NCI-H1436 treated with DMSO at 0.1 percent for 48 hours (cell line): Measurements from ENCODE around the gene LASP1.

Experiments
- DNase-seq: peaks from one replicate; lab custom pipeline; 2025; lab: John Stamatoyannopoulos, UW

The LASP1 gene

GRCh38 chr17:38886643-38887010 is 16.8 kb downstream of the LASP1 start:
- DNase-seq, result no peak

GRCh38 chr17:38888842-38889241 is 19.0 kb downstream of the LASP1 start:
- no peak for DNase-seq

- no peak for DNase-seq
Measured at GRCh38 chr17:38889745-38890409, 20.0 kb downstream of the LASP1 start.

DNA sequence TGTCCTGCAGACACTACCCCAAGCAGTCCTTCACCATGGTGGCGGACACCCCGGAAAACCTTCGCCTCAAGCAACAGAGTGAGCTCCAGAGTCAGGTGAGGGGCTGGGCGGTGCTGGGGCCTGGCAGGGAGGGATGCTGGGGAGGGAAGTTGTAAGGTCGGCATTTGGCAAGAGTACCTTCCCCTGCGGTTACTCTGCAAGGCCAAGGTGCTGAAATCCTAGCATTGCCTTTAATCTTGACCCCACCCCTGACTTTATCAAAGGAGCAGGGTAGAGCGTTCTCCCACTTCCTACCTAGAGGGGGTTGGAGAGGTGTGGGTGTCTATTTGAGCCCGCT is 20.5 kb downstream of the LASP1 start:
- no peak for DNase-seq

DNA sequence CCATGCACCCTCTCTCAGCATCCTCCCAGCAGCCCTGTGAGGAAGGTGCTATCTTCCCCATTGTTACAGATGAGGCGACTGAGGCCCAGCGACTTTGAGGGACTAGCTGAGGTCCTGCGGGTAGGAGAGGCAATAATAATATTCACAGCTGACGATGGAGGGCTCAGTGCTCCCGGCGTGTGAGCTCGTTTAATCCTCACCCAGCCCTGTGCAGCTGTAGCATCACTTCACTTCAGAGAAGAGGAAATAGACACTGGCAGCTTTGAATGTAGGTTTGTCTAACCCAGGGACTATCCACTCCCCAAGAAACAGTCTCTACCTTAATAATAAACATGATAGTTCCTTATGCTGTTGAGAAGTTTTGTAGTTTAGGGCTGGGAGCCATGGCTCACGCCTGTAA is 21.6 kb downstream of the LASP1 start:
- DNase-seq, result no peak

GRCh38 chr17:38892083-38892482 is 22.2 kb downstream of the LASP1 start:
- DNase-seq, result no peak

GRCh38 chr17:38892620-38893019 is 22.8 kb downstream of the LASP1 start:
- no peak for DNase-seq

DNA sequence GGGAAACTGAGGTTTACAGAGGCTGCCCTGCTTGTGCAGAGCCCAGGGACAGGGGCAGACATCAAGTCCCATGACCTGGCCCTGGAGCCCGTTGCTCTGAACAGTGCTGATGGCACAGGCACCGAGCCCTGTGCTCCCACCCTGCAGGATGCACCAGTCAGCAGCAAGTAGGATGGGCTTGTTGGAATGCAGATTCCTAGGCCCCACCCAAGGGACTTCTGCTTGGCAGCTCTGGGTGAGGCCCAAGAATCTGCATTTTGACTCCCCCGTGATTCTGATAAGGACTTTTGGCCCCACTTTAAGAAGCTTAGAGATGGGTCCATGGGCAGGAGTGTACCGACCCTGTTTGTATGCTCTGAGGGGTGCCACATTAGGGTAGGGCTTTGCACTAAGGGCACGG is 23.3 kb downstream of the LASP1 start:
- no peak for DNase-seq

- DNase-seq, result no peak
Measured at GRCh38 chr17:38893607-38894006, 23.7 kb downstream of the LASP1 start.

- DNase-seq, result no peak
Measured at GRCh38 chr17:38894276-38894675, 24.4 kb downstream of the LASP1 start.

DNA sequence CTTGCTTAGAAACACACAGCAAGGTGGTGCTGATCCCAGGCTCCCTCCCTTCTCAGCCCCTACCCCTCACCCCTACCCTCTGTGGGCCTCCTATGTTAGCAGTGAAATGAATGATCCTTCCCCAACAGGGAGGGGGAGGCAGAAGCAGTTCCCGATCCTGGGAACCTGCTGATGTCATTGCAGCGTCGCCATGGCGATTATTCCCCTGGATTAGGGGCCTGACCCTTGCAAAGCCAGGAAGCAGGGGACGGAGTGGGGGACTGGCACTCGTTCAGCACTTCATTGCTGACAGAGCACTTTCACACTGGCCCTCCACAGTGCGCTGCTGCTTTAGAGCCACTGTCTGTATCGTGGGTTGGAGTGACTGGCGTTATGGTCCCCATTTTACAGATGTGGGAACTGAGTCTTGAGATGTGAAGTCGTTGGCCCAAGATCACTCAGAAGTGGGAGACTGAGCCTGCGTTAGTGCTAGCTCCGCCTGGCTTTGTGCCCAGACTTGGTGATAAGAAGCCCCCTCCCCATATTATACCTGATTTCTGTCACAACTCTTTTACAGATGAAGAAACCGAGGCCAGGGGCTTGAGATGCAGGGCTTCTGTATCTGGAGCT is 26.6 kb downstream of the LASP1 start:
- DNase-seq, result no peak

GRCh38 chr17:38897176-38897575 is 27.3 kb downstream of the LASP1 start:
- no peak for DNase-seq

GRCh38 chr17:38897671-38898290 is 27.9 kb downstream of the LASP1 start:
- no peak for DNase-seq

DNA sequence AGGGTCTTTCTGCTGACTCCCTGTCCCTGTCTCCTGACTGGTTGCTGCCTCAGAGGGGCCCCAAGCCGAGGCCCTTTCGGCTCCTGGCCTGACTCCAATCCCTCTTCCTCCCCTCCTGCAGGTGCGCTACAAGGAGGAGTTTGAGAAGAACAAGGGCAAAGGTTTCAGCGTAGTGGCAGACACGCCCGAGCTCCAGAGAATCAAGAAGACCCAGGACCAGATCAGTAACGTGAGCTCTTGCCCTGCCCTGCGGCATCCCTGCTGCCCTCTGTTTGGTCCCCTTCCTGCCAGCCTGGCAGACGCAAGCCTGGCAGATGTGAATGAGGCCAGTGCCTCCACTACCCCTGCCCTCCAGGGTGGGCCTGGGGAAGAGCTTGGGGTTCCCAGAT is 28.4 kb downstream of the LASP1 start:
- no peak for DNase-seq

- DNase-seq, result no peak
Measured at GRCh38 chr17:38898812-38899348, 29.0 kb downstream of the LASP1 start.

DNA sequence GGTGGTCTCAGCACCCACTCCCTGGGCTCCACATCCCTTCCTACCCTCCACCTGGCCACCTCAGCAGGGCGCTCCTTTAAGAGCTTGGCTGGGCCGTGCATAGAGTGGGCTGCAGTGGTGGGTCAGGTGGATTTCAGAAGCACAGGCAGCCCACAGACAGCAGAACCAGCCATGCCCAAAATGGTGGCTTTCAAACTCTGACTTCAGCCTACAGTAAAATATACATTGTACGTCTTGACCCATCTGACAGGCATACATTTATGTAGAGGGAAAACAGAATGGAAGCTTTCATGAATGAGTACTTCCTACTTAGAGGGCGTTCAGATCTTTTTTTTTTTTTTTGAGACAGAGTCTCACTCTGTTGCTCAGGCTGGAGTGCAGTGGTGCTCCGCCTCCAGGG is 29.6 kb downstream of the LASP1 start:
- no peak for DNase-seq

- DNase-seq, result no peak
Measured at GRCh38 chr17:38900978-38901656, 31.3 kb downstream of the LASP1 start.

DNA sequence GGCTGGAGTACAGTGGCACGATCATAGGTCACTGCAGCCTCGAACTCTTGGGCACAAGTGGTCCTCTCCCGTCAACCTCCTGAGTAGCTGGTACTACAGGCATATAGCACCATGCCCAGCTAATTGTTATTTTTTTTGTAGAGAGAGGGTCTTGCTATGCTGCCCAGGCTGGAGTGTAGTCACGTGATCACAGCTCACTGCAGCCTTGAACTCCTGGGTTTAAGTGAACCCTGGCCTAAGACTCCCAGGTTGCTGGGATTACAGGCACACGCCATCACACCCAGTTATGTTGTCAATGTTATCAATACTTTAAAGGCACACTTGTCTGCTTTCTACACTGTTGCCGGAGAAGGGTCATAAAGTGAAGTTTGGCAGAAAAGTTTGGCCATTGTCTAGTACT is 33.5 kb downstream of the LASP1 start:
- no peak for DNase-seq

- DNase-seq, result no peak
Measured at GRCh38 chr17:38904892-38905291, 35.0 kb downstream of the LASP1 start.

DNA sequence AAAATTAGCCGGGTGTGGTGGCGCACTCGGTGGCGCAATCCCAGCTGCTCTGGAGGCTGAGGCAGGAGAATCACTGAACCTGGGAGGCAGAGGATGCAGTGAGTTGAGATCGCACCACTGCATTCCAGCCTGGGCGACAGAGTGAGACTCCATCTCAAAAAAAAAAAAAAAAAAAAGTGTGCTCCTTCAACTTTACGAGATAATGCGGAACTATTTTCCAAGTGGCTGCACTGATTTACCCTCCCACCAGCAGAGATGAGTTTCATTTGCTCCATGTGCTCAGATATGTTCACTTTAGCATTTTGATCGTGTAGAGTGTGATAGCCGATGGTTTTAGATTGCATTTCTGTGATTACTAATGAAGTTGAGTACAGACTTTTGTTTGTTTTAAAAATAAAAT is 35.5 kb downstream of the LASP1 start:
- DNase-seq, result no peak

DNA sequence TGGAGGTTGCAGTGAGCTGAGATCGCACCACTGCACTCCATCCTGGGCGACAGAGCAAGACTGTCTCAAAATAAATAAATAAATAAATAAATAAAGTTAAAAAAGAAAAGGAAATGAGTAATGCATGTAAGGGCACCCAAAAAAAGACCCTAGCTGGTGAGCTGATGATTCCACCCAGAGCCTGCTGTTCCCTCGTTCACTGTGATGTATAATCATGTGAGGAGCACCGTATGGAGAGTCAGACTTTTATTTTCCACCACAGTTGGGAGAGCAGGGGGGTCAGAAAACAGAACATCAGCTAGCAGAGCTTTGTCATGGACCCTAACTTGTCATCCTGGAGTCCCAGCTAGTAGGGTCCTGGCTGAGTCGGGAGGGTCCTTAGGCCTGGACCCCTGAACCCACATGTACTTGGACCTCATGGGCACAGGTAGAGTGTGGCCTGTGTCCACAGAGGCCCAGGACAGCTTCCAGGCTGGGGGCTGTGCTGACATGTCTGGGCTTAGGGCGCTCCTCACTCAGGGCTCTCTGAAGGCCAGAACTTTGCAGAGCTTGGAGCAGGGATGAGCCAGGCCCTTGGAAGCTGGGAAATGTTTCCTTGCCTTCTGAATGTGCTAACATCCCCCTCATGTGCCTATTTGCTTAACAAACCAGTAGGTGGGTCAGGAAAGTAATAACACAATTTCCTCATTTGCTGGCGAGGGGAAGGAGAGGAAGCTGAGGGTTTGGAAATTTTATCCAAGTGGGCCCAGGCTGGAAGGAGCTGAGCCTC is 36.8 kb downstream of the LASP1 start:
- DNase-seq, result no peak

DNA sequence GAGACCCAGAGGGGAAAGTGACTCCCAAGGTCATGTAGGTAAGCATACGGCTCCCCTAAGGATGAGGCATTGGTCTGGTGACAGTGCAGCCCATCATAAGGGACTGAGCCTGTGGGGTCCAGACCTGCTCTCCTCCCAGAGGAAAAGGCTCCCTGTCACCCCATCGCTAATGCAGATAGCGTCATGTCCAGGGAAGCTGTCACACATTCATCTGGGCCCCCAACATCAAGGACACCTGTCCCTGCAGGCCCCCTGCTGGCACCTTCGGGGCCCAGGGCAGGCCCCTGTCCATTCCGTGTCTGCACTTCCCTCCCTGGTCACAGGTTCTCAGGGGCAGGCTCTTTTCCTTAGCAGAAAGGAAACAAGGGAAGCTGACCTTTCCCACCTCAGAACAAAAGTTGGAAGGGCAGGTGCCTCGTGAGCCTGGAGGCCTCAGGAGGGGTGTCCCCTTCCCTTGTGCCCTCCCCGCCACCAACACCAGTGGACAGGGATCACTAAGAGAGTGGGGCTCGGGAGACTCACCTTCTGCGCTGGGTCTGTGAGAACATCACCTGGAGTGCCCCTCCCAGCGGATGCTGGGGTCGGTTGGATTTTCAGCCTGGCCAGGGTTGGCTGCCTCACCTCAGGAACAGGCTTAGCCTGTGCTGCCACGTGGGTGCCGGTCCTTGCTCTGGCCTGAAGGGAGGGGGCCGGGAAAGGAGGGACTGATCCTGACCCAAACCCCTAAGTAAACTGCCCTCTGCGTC is 38.2 kb downstream of the LASP1 start:
- DNase-seq, result no peak
